Measurements from ENCODE around the gene KLHL6.
"Not testable (repeated sequence)": the region's sequence is repeated elsewhere in the genome, so short reads cannot be mapped to it uniquely, and the experiment has no call there.

KLHL6 gene

GRCh38 chr3:183555541-183556081 is at the start of gene KLHL6:
KLHL6 (minus strand) TSS chr3:183555706; CDS start chr3:183555653, 53 bp downstream.
- in situ Hi-C loops (cut with HindIII; ENCODE audit: low sequenced_read_pairs), result no loop called here

GRCh38 chr3:183597959-183598358 is 42.5 kb upstream of the KLHL6 start:
- in situ Hi-C loops (cut with HindIII; ENCODE audit: low sequenced_read_pairs), result no loop called here

- in situ Hi-C loops (cut with HindIII; ENCODE audit: low sequenced_read_pairs), result no loop called here
Measured at GRCh38 chr3:183594636-183595035, 39.1 kb upstream of the KLHL6 start.

DNA sequence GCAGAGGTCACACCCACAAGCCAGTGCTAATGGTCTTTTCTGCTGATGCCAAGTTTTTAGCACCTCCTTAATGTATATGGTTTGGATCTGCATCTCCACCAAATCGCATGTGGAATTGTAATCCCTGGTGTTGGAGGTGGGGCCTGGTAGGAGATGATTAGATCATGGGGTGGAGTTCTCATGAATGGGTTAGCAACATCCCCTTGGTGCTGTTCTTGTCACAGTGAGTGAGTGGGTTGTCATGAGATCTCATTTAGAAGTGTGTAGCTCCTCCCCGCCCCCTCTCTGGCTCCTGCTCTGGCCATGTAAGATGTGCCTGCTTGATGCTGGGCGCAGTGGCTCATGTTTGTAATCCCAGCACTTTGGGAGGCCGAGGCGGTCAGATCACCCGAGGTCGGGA is 37.3 kb upstream of the KLHL6 start:
- in situ Hi-C loops (cut with HindIII; ENCODE audit: low sequenced_read_pairs), result no loop called here

GRCh38 chr3:183591881-183592521 is 36.5 kb upstream of the KLHL6 start:
- in situ Hi-C loops (cut with HindIII; ENCODE audit: low sequenced_read_pairs), result no loop called here

DNA sequence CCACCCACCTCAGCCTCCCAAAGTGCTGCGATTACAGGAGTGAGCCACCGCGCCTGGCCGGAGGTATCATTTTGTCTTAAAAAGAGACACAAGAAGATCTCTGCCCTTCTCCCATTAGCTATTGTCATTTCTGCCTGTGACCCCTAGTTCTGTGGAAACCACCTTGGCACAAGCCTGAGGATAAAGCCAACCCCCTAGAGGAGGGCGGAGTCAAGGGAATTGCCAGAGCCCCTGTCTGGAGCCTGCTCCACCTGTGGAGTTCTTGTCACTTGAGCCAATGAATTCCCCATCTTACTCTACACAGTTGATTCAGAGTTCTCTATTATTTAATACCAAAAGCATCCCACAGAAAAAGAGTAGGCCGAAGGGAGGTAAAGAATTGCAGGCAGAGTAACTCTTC is 34.9 kb upstream of the KLHL6 start:
- in situ Hi-C loops (cut with HindIII; ENCODE audit: low sequenced_read_pairs), result no loop called here

DNA sequence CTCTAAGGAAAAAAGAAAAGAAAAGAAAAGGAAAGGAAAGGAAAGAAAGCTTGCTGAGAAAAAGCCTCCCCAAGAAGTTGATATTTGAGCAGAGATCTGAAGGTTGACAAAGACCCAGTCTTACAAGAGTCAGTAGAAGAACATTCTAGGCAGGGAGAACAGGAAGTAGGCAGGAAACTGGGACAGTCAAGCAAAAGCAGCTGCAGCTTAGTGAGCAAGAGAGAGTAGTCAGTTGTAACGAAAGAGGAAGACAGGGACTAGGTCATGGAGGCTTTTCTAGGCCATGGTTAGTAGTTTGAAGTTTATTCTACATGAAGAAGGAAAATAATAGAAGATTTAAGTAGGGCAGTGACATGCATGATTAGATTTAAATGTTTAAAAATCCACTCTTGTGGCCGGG is 31.8 kb upstream of the KLHL6 start:
- in situ Hi-C loops (cut with HindIII; ENCODE audit: low sequenced_read_pairs), result loop anchor here (10.0 kb wide), 1 partner anchor 57 kb away; no protein-coding TSS in a partner anchor

GRCh38 chr3:183586477-183586876 is 31.0 kb upstream of the KLHL6 start:
- in situ Hi-C loops (cut with HindIII; ENCODE audit: low sequenced_read_pairs), result loop anchor here (10.0 kb wide), 1 partner anchor 58 kb away; no protein-coding TSS in a partner anchor

DNA sequence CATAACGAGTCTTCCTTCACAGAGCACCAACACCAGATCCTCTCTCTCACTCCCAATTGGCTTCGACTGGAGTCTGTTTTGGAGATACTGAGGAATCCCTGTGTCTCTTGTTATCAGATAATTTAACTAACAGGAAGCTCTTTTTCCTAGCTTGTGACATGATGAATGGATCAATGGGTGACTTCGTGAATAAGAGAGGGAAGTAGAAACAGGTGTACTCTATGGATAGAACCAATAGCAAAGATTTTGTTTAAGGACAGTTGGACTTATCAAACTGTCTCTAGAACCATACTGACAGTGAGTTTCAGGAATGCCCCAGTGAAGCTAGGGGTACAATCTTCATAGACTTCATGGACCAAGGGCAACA is 29.4 kb upstream of the KLHL6 start:
- in situ Hi-C loops (cut with HindIII; ENCODE audit: low sequenced_read_pairs), result loop anchor here (5.0 to 10.0 kb wide), 2 partner anchors 48 to 60 kb away; no protein-coding TSS in a partner anchor

- in situ Hi-C loops (cut with HindIII; ENCODE audit: low sequenced_read_pairs), result loop anchor here (5.0 to 10.0 kb wide), 2 partner anchors 47 to 60 kb away; no protein-coding TSS in a partner anchor
Measured at GRCh38 chr3:183584246-183584913, 28.9 kb upstream of the KLHL6 start.

DNA sequence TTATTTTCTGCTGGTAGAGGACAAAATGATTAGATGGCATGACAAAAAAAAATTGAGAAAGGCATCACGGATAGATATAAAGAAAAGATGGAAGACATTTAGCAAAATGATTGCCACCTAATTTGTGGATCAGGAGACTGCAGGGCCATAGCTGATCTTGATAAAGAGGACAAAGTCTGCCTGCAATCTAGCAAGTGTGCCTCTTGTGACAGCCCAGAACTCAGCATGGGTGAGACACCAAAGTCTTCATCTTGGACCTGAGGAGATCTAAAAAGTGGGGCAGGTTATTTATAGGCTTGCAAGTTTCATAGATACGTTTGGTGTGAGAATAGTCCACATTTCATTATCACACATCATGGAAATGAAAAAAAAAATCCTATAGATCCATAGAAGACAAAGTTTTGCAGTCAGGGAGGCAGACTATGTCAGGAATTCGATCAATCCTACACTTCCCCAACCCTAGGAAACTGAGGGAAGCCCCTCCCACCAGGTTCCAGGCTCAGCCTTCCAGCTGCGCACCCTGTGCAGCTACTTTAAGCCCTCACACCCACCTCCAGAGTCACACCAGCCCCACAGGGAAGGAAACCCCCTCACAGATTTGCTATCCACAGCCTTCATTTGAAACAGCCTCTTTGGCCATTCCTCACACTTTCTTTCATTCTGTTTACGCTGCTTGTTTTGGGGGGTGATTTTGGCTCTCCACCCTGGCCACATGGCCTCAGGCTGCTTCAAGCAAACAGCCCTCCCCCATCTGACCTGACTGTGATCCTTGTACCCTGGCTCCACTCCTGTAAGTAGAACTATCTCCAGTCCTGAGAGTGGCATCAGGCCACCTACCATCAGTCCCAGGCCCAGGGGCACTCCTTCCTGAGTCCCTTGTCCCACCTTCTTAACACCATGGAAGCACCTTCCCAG is 28.1 kb upstream of the KLHL6 start:
- in situ Hi-C loops (cut with HindIII; ENCODE audit: low sequenced_read_pairs), result loop anchor here (5.0 to 10.0 kb wide), 2 partner anchors 46 to 61 kb away; no protein-coding TSS in a partner anchor

GRCh38 chr3:183582161-183582560 is 26.7 kb upstream of the KLHL6 start:
- in situ Hi-C loops (cut with HindIII; ENCODE audit: low sequenced_read_pairs), result loop anchor here (5.0 to 10.0 kb wide), 2 partner anchors 45 to 63 kb away; no protein-coding TSS in a partner anchor

DNA sequence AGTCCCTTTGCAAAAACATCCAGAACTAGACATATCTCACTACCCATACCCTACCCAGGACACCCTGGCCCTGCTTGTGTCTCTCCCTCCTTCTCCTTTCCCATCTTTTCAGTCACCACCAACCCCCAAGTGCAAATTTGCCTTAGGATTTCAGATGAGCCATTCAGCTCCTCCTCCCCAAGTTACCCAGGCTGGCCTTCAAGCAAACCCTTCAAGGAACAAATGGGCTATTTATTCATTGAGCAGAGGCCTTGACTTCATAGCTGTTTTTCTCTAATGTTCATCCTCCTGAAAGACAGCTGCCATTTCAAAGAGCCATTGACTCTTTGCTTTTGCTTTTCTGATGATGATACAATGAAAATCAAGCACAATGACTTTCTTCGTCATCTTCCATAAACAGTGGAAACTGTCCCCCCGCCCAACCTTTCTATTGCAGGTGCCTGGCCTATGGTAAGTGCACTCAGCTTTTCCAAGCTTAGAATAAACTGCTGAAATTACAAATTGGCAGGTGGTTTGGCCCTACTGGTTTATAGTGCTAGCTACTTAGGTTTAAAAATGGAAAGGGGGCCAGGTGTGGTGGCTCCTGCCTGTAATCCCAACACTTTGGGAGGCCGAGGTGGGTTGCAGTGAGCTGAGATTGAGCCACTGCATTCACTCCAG is 26.1 kb upstream of the KLHL6 start:
- in situ Hi-C loops (cut with HindIII; ENCODE audit: low sequenced_read_pairs), result loop anchor here (5.0 to 10.0 kb wide), 2 partner anchors 44 to 63 kb away; no protein-coding TSS in a partner anchor

- in situ Hi-C loops (cut with HindIII; ENCODE audit: low sequenced_read_pairs), result loop anchor here (5.0 to 10.0 kb wide), 2 partner anchors 43 to 65 kb away; no protein-coding TSS in a partner anchor
Measured at GRCh38 chr3:183579967-183580900, 24.7 kb upstream of the KLHL6 start.

DNA sequence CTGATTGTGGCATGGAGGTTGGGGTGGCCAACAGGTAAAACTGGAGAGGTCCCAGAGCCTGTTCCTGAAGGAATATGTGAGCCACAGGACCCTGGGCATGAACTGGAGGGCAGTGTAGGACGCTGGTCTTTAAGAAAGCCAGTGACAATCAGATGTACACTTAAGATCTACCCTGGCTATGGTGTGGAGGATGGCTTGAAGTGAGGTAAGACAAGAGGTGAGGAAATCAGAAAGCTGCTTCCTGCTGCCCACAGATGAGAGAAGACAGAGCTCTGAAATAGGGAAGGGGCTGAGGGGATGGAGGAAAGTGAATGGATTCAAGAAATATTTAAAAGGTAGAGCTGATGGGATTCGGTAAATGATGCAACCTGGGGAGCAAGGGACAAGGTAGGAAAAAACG is 22.7 kb upstream of the KLHL6 start:
- in situ Hi-C loops (cut with HindIII; ENCODE audit: low sequenced_read_pairs), result no loop called here

DNA sequence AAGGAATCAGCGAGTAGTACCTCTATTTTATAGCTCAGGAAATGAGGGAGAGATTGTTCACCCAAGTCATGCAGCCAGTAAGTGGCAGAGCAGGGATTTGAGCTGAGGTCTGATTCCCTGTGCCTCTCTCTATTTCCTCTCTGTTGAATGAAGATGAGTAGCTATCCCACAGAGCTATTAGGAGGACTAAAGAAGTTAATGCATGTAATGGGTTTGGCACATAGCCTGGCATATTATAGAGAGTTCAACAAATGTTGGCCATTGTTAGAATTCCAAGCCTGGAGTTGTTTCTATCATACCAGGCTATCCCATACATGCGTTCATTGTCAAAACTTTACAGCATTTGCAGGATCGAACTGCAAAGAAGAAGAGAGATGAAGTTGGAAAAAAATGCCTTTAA is 21.8 kb upstream of the KLHL6 start:
- in situ Hi-C loops (cut with HindIII; ENCODE audit: low sequenced_read_pairs), result no loop called here

- in situ Hi-C loops (cut with HindIII; ENCODE audit: low sequenced_read_pairs), result no loop called here
Measured at GRCh38 chr3:183576487-183577107, 21.1 kb upstream of the KLHL6 start.

DNA sequence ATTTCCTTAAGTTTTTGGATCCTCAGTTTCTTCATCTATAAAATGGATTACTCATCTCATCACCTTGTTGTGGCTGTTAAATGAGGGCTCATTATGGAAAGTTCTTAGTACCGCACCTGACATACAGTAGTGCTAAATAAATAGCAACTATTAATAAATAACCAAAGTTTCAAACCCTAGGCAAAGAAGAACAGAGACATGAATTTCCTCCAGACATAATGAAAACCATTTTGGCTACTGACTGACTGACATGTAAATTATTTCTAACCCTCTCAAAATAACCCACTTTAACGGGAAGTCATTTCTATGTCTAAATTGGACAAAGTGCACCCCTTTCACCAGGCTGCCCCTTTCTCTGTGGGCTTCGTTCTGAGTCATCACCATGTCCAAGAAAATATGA is 17.4 kb upstream of the KLHL6 start:
- in situ Hi-C loops (cut with HindIII; ENCODE audit: low sequenced_read_pairs), result no loop called here

DNA sequence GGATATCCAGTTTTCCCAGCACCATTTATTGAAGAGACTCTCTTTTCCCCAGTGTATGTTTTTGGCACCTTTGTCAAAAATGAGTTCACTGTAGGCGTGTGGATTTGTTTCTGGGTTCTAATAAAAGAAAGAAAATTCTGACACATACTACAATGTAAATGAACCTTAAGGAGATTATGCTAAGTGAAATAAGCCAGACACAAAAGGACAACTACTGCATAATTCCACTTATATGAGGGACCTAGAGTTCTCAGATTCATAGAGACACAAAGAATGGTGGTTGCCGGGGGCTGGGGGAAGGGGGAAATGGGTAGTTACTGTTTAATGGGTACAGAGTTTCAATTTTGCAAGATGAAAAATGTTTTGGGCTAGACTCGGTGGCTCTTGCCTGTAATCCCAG is 14.7 kb upstream of the KLHL6 start:
- in situ Hi-C loops (cut with HindIII; ENCODE audit: low sequenced_read_pairs), result not testable (repeated sequence)

Measured in endothelial cell of hepatic sinusoid (primary cell).